Stimulated activated CD4-positive, alpha-beta T cell treated with anti-CD3 and anti-CD28 coated beads, Interleukin-1b, Interleukin-23, amount 100 ng/mL, for 1 hour (primary cell): ENCODE results near the gene WDR26.
"Not testable (repeated sequence)": the region's sequence is repeated elsewhere in the genome, so short reads cannot be mapped to it uniquely, and the experiment has no call there.

ENCODE experiments used
- DNase-seq, 2 donors: peaks; one replicate each; pipeline ENCODE4 v3.0.0-alpha.2; 2020; ENCODE audit warnings: low read depth in 2 of 2

The WDR26 gene

GRCh38 chr1:224434691-224435317 is at the start of gene WDR26:
Gene WDR26 (minus strand): TSS chr1:224434797.
- DNase-seq = peak; percentile 28 to 50

- not testable (repeated sequence) for DNase-seq
These were observed 48.6 kb upstream of the WDR26 start for GRCh38 chr1:224483206-224483605.

GRCh38 chr1:224482619-224483018 is 48.0 kb upstream of the WDR26 start:
- DNase-seq = no peak

- no peak for DNase-seq
These were observed 47.0 kb upstream of the WDR26 start for GRCh38 chr1:224481601-224482000.

- DNase-seq = not testable (repeated sequence)
These were observed 46.4 kb upstream of the WDR26 start for GRCh38 chr1:224480888-224481459.

GRCh38 chr1:224480200-224480599 is 45.6 kb upstream of the WDR26 start:
- DNase-seq = not testable (repeated sequence)

- no peak for DNase-seq
These were observed 38.2 kb upstream of the WDR26 start for GRCh38 chr1:224472806-224473205.

- no peak for DNase-seq
These were observed 31.6 kb upstream of the WDR26 start for GRCh38 chr1:224466154-224466553.

- DNase-seq = no peak
These were observed 25.4 kb upstream of the WDR26 start for GRCh38 chr1:224459966-224460365.

- no peak for DNase-seq
These were observed 24.4 kb upstream of the WDR26 start for GRCh38 chr1:224458996-224459395.

GRCh38 chr1:224458296-224458695 is 23.7 kb upstream of the WDR26 start:
- no peak for DNase-seq

GRCh38 chr1:224457782-224458144 is 23.2 kb upstream of the WDR26 start:
- no peak for DNase-seq

GRCh38 chr1:224456637-224456953 is 22.0 kb upstream of the WDR26 start:
- no peak for DNase-seq

GRCh38 chr1:224454402-224455055 is 19.9 kb upstream of the WDR26 start:
- no peak for DNase-seq

GRCh38 chr1:224450561-224451350 is 16.2 kb upstream of the WDR26 start:
- DNase-seq = no peak

- no peak for DNase-seq
These were observed 15.6 kb upstream of the WDR26 start for GRCh38 chr1:224450159-224450558.

- no peak for DNase-seq
These were observed 13.9 kb upstream of the WDR26 start for GRCh38 chr1:224448453-224449017.

GRCh38 chr1:224447971-224448370 is 13.4 kb upstream of the WDR26 start:
- no peak for DNase-seq

GRCh38 chr1:224447251-224447650 is 12.7 kb upstream of the WDR26 start:
- no peak for DNase-seq

- no peak for DNase-seq
These were observed 4.4 kb upstream of the WDR26 start for GRCh38 chr1:224438989-224439388.

- DNase-seq = no peak
These were observed 1.4 kb upstream of the WDR26 start for GRCh38 chr1:224435999-224436398.

- DNase-seq = no peak
These were observed 744 bp upstream of the WDR26 start for GRCh38 chr1:224435318-224435763.
